ENCODE results near the gene NIBAN1.

Gene NIBAN1

GRCh38 chr1:184931566-184931965 lies 42.7 kb downstream of the NIBAN1 start:
- peak overlapping the region; percentile 97 for H3K27ac ChIP-seq
- TF ChIP-seq CTCF (conservative IDR thresholded peaks at IDR 0.05), result no peak

- TF ChIP-seq CTCF (conservative IDR thresholded peaks at IDR 0.05), result no peak
- H3K27ac ChIP-seq, result peak overlapping the region; percentile 97
These were observed 43.7 kb downstream of the NIBAN1 start for GRCh38 chr1:184930645-184931044.

GRCh38 chr1:184930232-184930631 lies 44.1 kb downstream of the NIBAN1 start:
- TF ChIP-seq CTCF (conservative IDR thresholded peaks at IDR 0.05), result no peak
- peak overlapping the region; percentile 97 for H3K27ac ChIP-seq

GRCh38 chr1:184929711-184930202 lies 44.6 kb downstream of the NIBAN1 start:
- peak overlapping the region; percentile 97 for H3K27ac ChIP-seq

GRCh38 chr1:184928394-184928793 lies 45.9 kb downstream of the NIBAN1 start:
- H3K27ac ChIP-seq, result peak overlapping the region; percentile 97
- TF ChIP-seq CTCF (conservative IDR thresholded peaks at IDR 0.05), result no peak

More at GRCh38 chr1:184929711-184930202, 44.6 kb downstream of the NIBAN1 start:
- no peak for TF ChIP-seq CTCF (conservative IDR thresholded peaks at IDR 0.05)
